GM23338 (cell line): ENCODE results near the gene TMEM121.
"Not testable (repeated sequence)": the region's sequence is repeated elsewhere in the genome, so short reads cannot be mapped to it uniquely, and the experiment has no call there.

ENCODE experiments used
- EZH2 ChIP-seq: fragments of 200-600 bp; sonication (generic); IDR thresholded peaks from one replicate; pipeline ENCODE4 v1.8.0; 2017; ENCODE audit warnings: antibody characterized with exemption, mild to moderate bottlenecking, low read depth; ENCODE audit not compliant: unreplicated experiment
- EZH2phosphoT487 ChIP-seq: fragments of 200-600 bp; sonication (generic); IDR thresholded peaks from one replicate; pipeline ENCODE4 v1.8.1; 2018; ENCODE audit warnings: antibody characterized with exemption; ENCODE audit not compliant: unreplicated experiment
- POLR2AphosphoS5 ChIP-seq: IDR thresholded peaks from 2 replicates; pipeline ENCODE4 v1.6.1; 2016; ENCODE audit warnings: antibody characterized with exemption, low read depth
- TF ChIP-seq, protein P1 (sequence below), 2 experiments: fragments of 200-600 bp in 1 of 2; sonication (generic) in 1 of 2; conservative IDR thresholded peaks; 2 replicates each; pipeline versions ENCODE4 v1.5.1 to v1.6.1; 2016 to 2017; ENCODE audit warnings: antibody characterized with exemption in 2 of 2, low read depth in 2 of 2, mild to moderate bottlenecking in 2 of 2, moderate library complexity in 1 of 2
- TF ChIP-seq, protein P2 (sequence below): IDR thresholded peaks from one replicate; pipeline ENCODE4 v1.6.1; 2018; ENCODE audit warnings: antibody characterized with exemption; ENCODE audit not compliant: unreplicated experiment

DNA sequence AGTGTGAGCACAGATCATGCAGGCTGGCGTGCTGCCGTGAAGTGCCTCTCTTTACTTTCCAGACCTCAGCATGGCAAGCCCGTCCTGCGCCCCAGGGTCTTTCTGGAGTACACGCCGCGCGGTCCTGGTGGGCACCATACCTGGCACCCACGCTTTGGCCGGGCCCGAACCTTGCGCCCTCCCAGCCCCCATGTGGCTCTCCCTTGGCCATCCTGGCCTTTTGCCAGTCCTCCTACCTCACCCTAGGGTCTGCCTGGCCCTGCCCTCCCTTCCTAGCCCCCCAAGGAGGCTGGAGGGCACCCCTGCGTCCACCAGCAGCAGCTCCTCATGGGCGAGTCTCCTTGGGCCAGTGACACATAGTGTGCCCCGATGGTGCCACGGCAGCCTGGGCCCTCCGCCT is 48.0 kb downstream of the TMEM121 start:
- not testable (repeated sequence) for TF ChIP-seq POLR2AphosphoS5, EZH2phosphoT487, EZH2
- TF ChIP-seq, protein P1, sequence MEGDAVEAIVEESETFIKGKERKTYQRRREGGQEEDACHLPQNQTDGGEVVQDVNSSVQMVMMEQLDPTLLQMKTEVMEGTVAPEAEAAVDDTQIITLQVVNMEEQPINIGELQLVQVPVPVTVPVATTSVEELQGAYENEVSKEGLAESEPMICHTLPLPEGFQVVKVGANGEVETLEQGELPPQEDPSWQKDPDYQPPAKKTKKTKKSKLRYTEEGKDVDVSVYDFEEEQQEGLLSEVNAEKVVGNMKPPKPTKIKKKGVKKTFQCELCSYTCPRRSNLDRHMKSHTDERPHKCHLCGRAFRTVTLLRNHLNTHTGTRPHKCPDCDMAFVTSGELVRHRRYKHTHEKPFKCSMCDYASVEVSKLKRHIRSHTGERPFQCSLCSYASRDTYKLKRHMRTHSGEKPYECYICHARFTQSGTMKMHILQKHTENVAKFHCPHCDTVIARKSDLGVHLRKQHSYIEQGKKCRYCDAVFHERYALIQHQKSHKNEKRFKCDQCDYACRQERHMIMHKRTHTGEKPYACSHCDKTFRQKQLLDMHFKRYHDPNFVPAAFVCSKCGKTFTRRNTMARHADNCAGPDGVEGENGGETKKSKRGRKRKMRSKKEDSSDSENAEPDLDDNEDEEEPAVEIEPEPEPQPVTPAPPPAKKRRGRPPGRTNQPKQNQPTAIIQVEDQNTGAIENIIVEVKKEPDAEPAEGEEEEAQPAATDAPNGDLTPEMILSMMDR (conservative IDR thresholded peaks at IDR 0.05; ENCODE audit: low read depth in 2 of 2), result not testable (repeated sequence)
- TF ChIP-seq, protein P2, sequence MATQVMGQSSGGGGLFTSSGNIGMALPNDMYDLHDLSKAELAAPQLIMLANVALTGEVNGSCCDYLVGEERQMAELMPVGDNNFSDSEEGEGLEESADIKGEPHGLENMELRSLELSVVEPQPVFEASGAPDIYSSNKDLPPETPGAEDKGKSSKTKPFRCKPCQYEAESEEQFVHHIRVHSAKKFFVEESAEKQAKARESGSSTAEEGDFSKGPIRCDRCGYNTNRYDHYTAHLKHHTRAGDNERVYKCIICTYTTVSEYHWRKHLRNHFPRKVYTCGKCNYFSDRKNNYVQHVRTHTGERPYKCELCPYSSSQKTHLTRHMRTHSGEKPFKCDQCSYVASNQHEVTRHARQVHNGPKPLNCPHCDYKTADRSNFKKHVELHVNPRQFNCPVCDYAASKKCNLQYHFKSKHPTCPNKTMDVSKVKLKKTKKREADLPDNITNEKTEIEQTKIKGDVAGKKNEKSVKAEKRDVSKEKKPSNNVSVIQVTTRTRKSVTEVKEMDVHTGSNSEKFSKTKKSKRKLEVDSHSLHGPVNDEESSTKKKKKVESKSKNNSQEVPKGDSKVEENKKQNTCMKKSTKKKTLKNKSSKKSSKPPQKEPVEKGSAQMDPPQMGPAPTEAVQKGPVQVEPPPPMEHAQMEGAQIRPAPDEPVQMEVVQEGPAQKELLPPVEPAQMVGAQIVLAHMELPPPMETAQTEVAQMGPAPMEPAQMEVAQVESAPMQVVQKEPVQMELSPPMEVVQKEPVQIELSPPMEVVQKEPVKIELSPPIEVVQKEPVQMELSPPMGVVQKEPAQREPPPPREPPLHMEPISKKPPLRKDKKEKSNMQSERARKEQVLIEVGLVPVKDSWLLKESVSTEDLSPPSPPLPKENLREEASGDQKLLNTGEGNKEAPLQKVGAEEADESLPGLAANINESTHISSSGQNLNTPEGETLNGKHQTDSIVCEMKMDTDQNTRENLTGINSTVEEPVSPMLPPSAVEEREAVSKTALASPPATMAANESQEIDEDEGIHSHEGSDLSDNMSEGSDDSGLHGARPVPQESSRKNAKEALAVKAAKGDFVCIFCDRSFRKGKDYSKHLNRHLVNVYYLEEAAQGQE, result not testable (repeated sequence)
